DND-41 (cell line): ENCODE results near the gene BIRC7.

Experiments used
- CTCF ChIP-seq: IDR thresholded peaks from 2 replicates; pipeline ENCODE4 v1.5.1; 2012; ENCODE audit warnings: borderline replicate concordance, low read length, moderate library complexity, mild to moderate bottlenecking; ENCODE audit not compliant: poor library complexity, severe bottlenecking; ENCODE audit errors: extremely low read depth
- EZH2 ChIP-seq: IDR thresholded peaks from 3 replicates; pipeline ENCODE4 v1.6.1; 2012; ENCODE audit warnings: borderline replicate concordance, low read depth, mild to moderate bottlenecking, moderate library complexity, low read length, inconsistent platforms; ENCODE audit not compliant: severe bottlenecking

- TF ChIP-seq CTCF: peak; percentile 20
- TF ChIP-seq EZH2: no peak
These were observed 49.0 kb upstream of the BIRC7 start for GRCh38 chr20:63186528-63187316.
